Measurements from ENCODE around the gene GALNT2. TPM values are rescaled to one million over a fixed set of nuclear protein-coding genes. Genes with fewer than 3 reads are reported as not detected.

Gene GALNT2
- total and polyA plus RNA-seq, 10 donors, result 7.9 to 44.8 (median 36.9) TPM

- intact Hi-C loops (cut with DNase I; ENCODE audit: low total_unique reads), result loop anchor here (10.0 kb wide), 1 partner anchor 496 kb away; no protein-coding TSS in a partner anchor
Observed at GRCh38 chr1:230160957-230161771, 94.1 kb downstream of the GALNT2 start.

GRCh38 chr1:230163205-230163604 is 96.2 kb downstream of the GALNT2 start:
- Histone ChIP-seq H3K4me3 (no peak overlapping the region), H3K36me3 (no peaks in the 10 kb centered on the region), H3K27me3 (replicated peaks in 1 of 7) (no peaks in the 10 kb centered on the region), H3K4me1 (peaks cover 0 to 42% (median 20%) of the 10 kb centered on the region in 6 donors), H3K27ac (no peak overlapping the region), H3K9me3 (no peaks in the 10 kb centered on the region)
- DNase-seq, result no peak
- intact Hi-C loops (cut with DNase I; ENCODE audit: low total_unique reads), result loop anchor here (10.0 kb wide), 1 partner anchor 498 kb away; no protein-coding TSS in a partner anchor
- WGBS, 5 donors, result 88 to 95% (median 92%) methylated on average over 6 of the region's 6 CpGs
- TF ChIP-seq POLR2A (IDR thresholded peaks at IDR 0.05) (no peak), POLR2AphosphoS5 (IDR thresholded peaks at IDR 0.05) (no peak), CTCF (IDR thresholded peaks at IDR 0.05 in 8 of 11, conservative IDR thresholded peaks at IDR 0.05 in 3 of 11) (no peak)

More at GRCh38 chr1:230160957-230161771, 94.1 kb downstream of the GALNT2 start:
- Histone ChIP-seq H3K27ac (no peak overlapping the region), H3K4me3 (no peak overlapping the region), H3K36me3 (no peaks in the 10 kb centered on the region), H3K4me1 (peaks cover 0 to 36% (median 21%) of the 10 kb centered on the region in 6 donors), H3K9me3 (no peaks in the 10 kb centered on the region), H3K27me3 (replicated peaks in 1 of 7) (no peaks in the 10 kb centered on the region)
- DNase-seq, result no peak
- WGBS, 5 donors, result 56 to 70% (median 60%) methylated on average over 8 of the region's 8 CpGs
- no peak for TF ChIP-seq POLR2AphosphoS5 (IDR thresholded peaks at IDR 0.05)
- TF ChIP-seq CTCF (IDR thresholded peaks at IDR 0.05 in 8 of 11, conservative IDR thresholded peaks at IDR 0.05 in 3 of 11), result no peak
- TF ChIP-seq POLR2A (IDR thresholded peaks at IDR 0.05), result no peak

GRCh38 chr1:230163719-230164118 is 96.7 kb downstream of the GALNT2 start:
- H3K4me3 ChIP-seq, result no peak overlapping the region
- H3K4me1 ChIP-seq, result peaks cover 0 to 42% (median 15%) of the 10 kb centered on the region in 6 donors
- H3K36me3 ChIP-seq, result no peaks in the 10 kb centered on the region
- H3K9me3 ChIP-seq, result no peaks in the 10 kb centered on the region
- no peak for DNase-seq
- WGBS, 5 donors, result 83 to 98% (median 92%) methylated on average over 3 of the region's 3 CpGs
- H3K27me3 ChIP-seq (replicated peaks in 1 of 7), result no peaks in the 10 kb centered on the region
- no peak for TF ChIP-seq POLR2A (IDR thresholded peaks at IDR 0.05)
- TF ChIP-seq POLR2AphosphoS5 (IDR thresholded peaks at IDR 0.05), result no peak
- no peak for TF ChIP-seq CTCF (IDR thresholded peaks at IDR 0.05 in 8 of 11, conservative IDR thresholded peaks at IDR 0.05 in 3 of 11)
- H3K27ac ChIP-seq, result no peak overlapping the region
- intact Hi-C loops (cut with DNase I; ENCODE audit: low total_unique reads), result loop anchor here (10.0 kb wide), 1 partner anchor 499 kb away; no protein-coding TSS in a partner anchor

GRCh38 chr1:230165536-230165935 is 98.5 kb downstream of the GALNT2 start:
- TF ChIP-seq POLR2A (IDR thresholded peaks at IDR 0.05) (no peak), POLR2AphosphoS5 (IDR thresholded peaks at IDR 0.05) (no peak), CTCF (IDR thresholded peaks at IDR 0.05 in 8 of 11, conservative IDR thresholded peaks at IDR 0.05 in 3 of 11) (no peak)
- no peak overlapping the region for H3K4me3 ChIP-seq
- H3K9me3 ChIP-seq, result no peaks in the 10 kb centered on the region
- no peak overlapping the region for H3K27ac ChIP-seq
- H3K4me1 ChIP-seq, result peaks cover 0 to 49% (median 28%) of the 10 kb centered on the region in 6 donors
- intact Hi-C loops (cut with DNase I; ENCODE audit: low total_unique reads), result loop anchor here (10.0 kb wide), 1 partner anchor 501 kb away; no protein-coding TSS in a partner anchor
- WGBS, 5 donors, result 93 to 97% (median 94%) methylated on average over 4 of the region's 4 CpGs
- no peaks in the 10 kb centered on the region for H3K27me3 ChIP-seq (replicated peaks in 1 of 7)
- H3K36me3 ChIP-seq, result no peaks in the 10 kb centered on the region
- no peak for DNase-seq

Data from spleen (tissue), 11 donors.